Measurements from ENCODE around the gene KMT2E.

Gene KMT2E

GRCh38 chr7:105016068-105016708 lies 2.2 kb downstream of the KMT2E start:
- Histone ChIP-seq H3K4me1 (peaks cover 4% of the 10 kb centered on the region), H3K9me3 (no peaks in the 10 kb centered on the region), H3K4me3 (ENCODE audit: low read depth, low read length) (peak overlapping the region; percentile 98), H3K36me3 (0 out of 2 replicates have a peak, but pooled peaks cover 3% of the 10 kb centered on the region), H3K27me3 (no peaks in the 10 kb centered on the region)
- no peak for DNase-seq
- TF ChIP-seq CTCF (IDR thresholded peaks at IDR 0.05; ENCODE audit: low read depth, low read length), result no peak

GRCh38 chr7:105016709-105017656 lies 3.0 kb downstream of the KMT2E start:
- Histone ChIP-seq H3K4me3 (ENCODE audit: low read depth, low read length) (peak overlapping the region; percentile 98), H3K9me3 (no peaks in the 10 kb centered on the region), H3K4me1 (peaks cover 8% of the 10 kb centered on the region), H3K27me3 (no peaks in the 10 kb centered on the region), H3K36me3 (0 out of 2 replicates have a peak, but pooled peaks cover 1% of the 10 kb centered on the region)
- DNase-seq, result no peak
- no peak for TF ChIP-seq CTCF (IDR thresholded peaks at IDR 0.05; ENCODE audit: low read depth, low read length)

GRCh38 chr7:105017657-105018365 lies 3.8 kb downstream of the KMT2E start:
- Histone ChIP-seq H3K27me3 (no peaks in the 10 kb centered on the region), H3K9me3 (no peaks in the 10 kb centered on the region), H3K36me3 (no peaks in the 10 kb centered on the region), H3K4me3 (ENCODE audit: low read depth, low read length) (peak overlapping the region; percentile 98), H3K4me1 (peaks cover 8% of the 10 kb centered on the region)
- DNase-seq, result no peak
- TF ChIP-seq CTCF (IDR thresholded peaks at IDR 0.05; ENCODE audit: low read depth, low read length), result no peak

- Histone ChIP-seq H3K27me3 (no peaks in the 10 kb centered on the region), H3K9me3 (no peaks in the 10 kb centered on the region), H3K4me1 (peaks cover 11% of the 10 kb centered on the region), H3K36me3 (no peaks in the 10 kb centered on the region), H3K4me3 (ENCODE audit: low read depth, low read length) (no peak overlapping the region)
- no peak for TF ChIP-seq CTCF (IDR thresholded peaks at IDR 0.05; ENCODE audit: low read depth, low read length)
- no peak for DNase-seq
Measured at GRCh38 chr7:105019269-105019668, 5.3 kb downstream of the KMT2E start.

GRCh38 chr7:105020926-105021325 lies 6.9 kb downstream of the KMT2E start:
- TF ChIP-seq CTCF (IDR thresholded peaks at IDR 0.05; ENCODE audit: low read depth, low read length), result no peak
- H3K9me3 ChIP-seq, result no peaks in the 10 kb centered on the region
- no peaks in the 10 kb centered on the region for H3K36me3 ChIP-seq
- H3K27me3 ChIP-seq, result no peaks in the 10 kb centered on the region
- no peak overlapping the region for H3K4me3 ChIP-seq (ENCODE audit: low read depth, low read length)
- no peak for DNase-seq
- H3K4me1 ChIP-seq, result peaks cover 11% of the 10 kb centered on the region
